Activated CD4-positive, alpha-beta T cell treated with anti-CD3 and anti-CD28 coated beads for 1 hour (primary cell): ENCODE data around the gene MRPS22.
A peak's percentile ranks its signal among the peaks of the same experiment; 100 is the strongest.
"Not testable (repeated sequence)": the region's sequence is repeated elsewhere in the genome, so short reads cannot be mapped to it uniquely, and the experiment has no call there.

Experiments used
- DNase-seq: peaks from one replicate; pipeline ENCODE4 v3.0.0-alpha.2; 2020

Gene MRPS22

GRCh38 chr3:139340784-139341183 is 3.0 kb upstream of the MRPS22 start:
- DNase-seq: no peak

GRCh38 chr3:139342054-139342453 is 1.8 kb upstream of the MRPS22 start:
- DNase-seq: no peak

- DNase-seq: no peak
Observed at GRCh38 chr3:139346771-139347170, 3.0 kb downstream of the MRPS22 start.

- DNase-seq: no peak
Observed at GRCh38 chr3:139353920-139354556, 10.2 kb downstream of the MRPS22 start.

GRCh38 chr3:139354661-139355060 is 10.8 kb downstream of the MRPS22 start:
- no peak for DNase-seq

GRCh38 chr3:139355476-139355875 is 11.7 kb downstream of the MRPS22 start:
- no peak for DNase-seq

- DNase-seq: no peak
Observed at GRCh38 chr3:139355891-139356290, 12.1 kb downstream of the MRPS22 start.

GRCh38 chr3:139357899-139358298 is 14.1 kb downstream of the MRPS22 start:
- no peak for DNase-seq

GRCh38 chr3:139358841-139359562 is 15.2 kb downstream of the MRPS22 start:
- DNase-seq: no peak

- DNase-seq: no peak
Observed at GRCh38 chr3:139361276-139361675, 17.5 kb downstream of the MRPS22 start.

GRCh38 chr3:139364549-139364948 is 20.7 kb downstream of the MRPS22 start:
- no peak for DNase-seq

- DNase-seq: no peak
Observed at GRCh38 chr3:139374099-139374498, 30.3 kb downstream of the MRPS22 start.

- no peak for DNase-seq
Observed at GRCh38 chr3:139377378-139377777, 33.6 kb downstream of the MRPS22 start.

GRCh38 chr3:139378587-139379241 is 34.9 kb downstream of the MRPS22 start:
- DNase-seq: no peak

- no peak for DNase-seq
Observed at GRCh38 chr3:139380575-139380974, 36.8 kb downstream of the MRPS22 start.

GRCh38 chr3:139382291-139382690 is 38.5 kb downstream of the MRPS22 start:
- not testable (repeated sequence) for DNase-seq

GRCh38 chr3:139388077-139388476 is 44.3 kb downstream of the MRPS22 start:
- no peak for DNase-seq

- DNase-seq: no peak
Observed at GRCh38 chr3:139388821-139389551, 45.2 kb downstream of the MRPS22 start.

- peak; percentile 89 for DNase-seq
Observed at GRCh38 chr3:139389552-139390368, 45.9 kb downstream of the MRPS22 start, which contains the start of gene COPB2. Gene COPB2 (minus strand): TSS chr3:139389647. CDS start chr3:139389550, 97 bp downstream.

- no peak for DNase-seq
Observed at GRCh38 chr3:139394116-139394515, 50.3 kb downstream of the MRPS22 start.

GRCh38 chr3:139396707-139397106 is 52.9 kb downstream of the MRPS22 start:
- no peak for DNase-seq

- not testable (repeated sequence) for DNase-seq
Observed at GRCh38 chr3:139401155-139401554, 57.3 kb downstream of the MRPS22 start.
